Right lobe of liver (tissue), 6 donors: Measurements from ENCODE around the gene RBM4. TPM values are rescaled to one million over a fixed set of nuclear protein-coding genes. Genes with fewer than 3 reads are reported as not detected.

Experiments used
- ATAC-seq, 4 donors: fragments of 200-7000 bp; cut with Tn5 transposase; one replicate each; pipeline ENCODE4 v1.9.1; 2020; ENCODE audit warnings: mild to moderate bottlenecking in 4 of 4, moderate library complexity in 4 of 4
- DNase-seq, 3 donors: peaks; one replicate each; pipeline ENCODE4 v3.0.0-alpha.2; 2020
- H3K27ac ChIP-seq, 3 donors: fragments of 200-600 bp; one replicate each; pipeline ENCODE4 v1.8.0; 2022
- H3K27me3 ChIP-seq, 2 donors: fragments of 200-600 bp; one replicate each; pipeline ENCODE4 v1.8.0; 2022
- H3K36me3 ChIP-seq, 4 donors: fragments of 200-600 bp; sonication (generic) in 1 of 4; one replicate each; pipeline versions ENCODE4 v1.5.1 to v1.8.0; 2017 to 2022; ENCODE audit warnings: control low read depth in 1 of 4
- H3K4me1 ChIP-seq, 4 donors: fragments of 200-600 bp; sonication (generic) in 1 of 4; one replicate each; pipeline versions ENCODE4 v1.5.1 to v1.8.0; 2017 to 2022; ENCODE audit warnings: control low read depth in 1 of 4
- H3K4me3 ChIP-seq, 3 donors: fragments of 200-600 bp; one replicate each; pipeline ENCODE4 v1.8.0; 2022
- H3K9me3 ChIP-seq, 4 donors: fragments of 200-600 bp; sonication (generic) in 1 of 4; one replicate each; pipeline versions ENCODE4 v1.5.1 to v1.8.0; 2017 to 2022; ENCODE audit warnings: control low read depth in 1 of 4
- CTCF ChIP-seq, 4 donors: fragments of 200-600 bp in 3 of 4; fragments of 450-650 bp in 1 of 4; IDR thresholded peaks; one replicate each; pipeline versions ENCODE4 v1.5.1 to v1.8.0; 2016 to 2022; ENCODE audit warnings: antibody characterized with exemption in 4 of 4, mild to moderate bottlenecking in 2 of 4
- POLR2A ChIP-seq: fragments of 450-650 bp; IDR thresholded peaks from one replicate; pipeline ENCODE4 v1.6.1; 2017; ENCODE audit warnings: antibody characterized with exemption, mild to moderate bottlenecking
- WGBS: methylation state at CpG from one replicate; pipeline ENCODE4 v1.1.6; 2018; ENCODE audit warnings: low coverage, low lambda C conversion rate; ENCODE audit not compliant: insufficient coverage; ENCODE audit errors: missing lambda C conversion rate; 5-methylcytosine and 5-hydroxymethylcytosine counted together
- intact Hi-C, 2 donors: fragments of 100-400 bp; cut with DNase I; formaldehyde crosslinking; loops; one replicate each; pipeline versions ENCODE4 v1.11.2 to v1.14.1; 2022
- total RNA-seq, 6 experiments: library from RNA; depleted of rRNA in 2 of 6; stranded (reverse); fragments of >200 nt in 2 of 6; fragmentation: NEBNext Ultra II Directional in 3 of 6; extraction: Animal tissue kit (Norgen Biotek cat#: 25700) in 3 of 6; gene quantifications; one replicate each; pipeline versions ENCODE4 v1.1.0 to v1.2.4, GENCODE V29; 2016 to 2023
- donor health status: DM: no; HTN: yes; CAD: no.
- donor health status: DM: no; HTN: no; CAD: no.
- donor health status: DM: no; HTN: no; CAD: no.
- donor health status: DM: no; HTN: yes; CAD: no.
- donor health status: DM: no; HTN: yes; CAD: no.

RBM4 gene
- total RNA-seq, 6 experiments from 2014 or later = 40.3 to 57.0 (median 48.4) TPM

- no peaks in the 10 kb centered on the region for H3K27me3 ChIP-seq
- ATAC-seq (no peak), DNase-seq (peak in 1 of 3 donors; percentile 49)
- WGBS = 40% methylated on average over 2 of the region's 5 CpGs
- H3K4me3 ChIP-seq = no peak overlapping the region
- H3K4me1 ChIP-seq = peaks cover 0 to 58% (median 9%) of the 10 kb centered on the region in 4 donors
- peaks cover 0 to 4% (median 0%) of the 10 kb centered on the region in 4 donors for H3K36me3 ChIP-seq
- peak overlapping the region in 1 of 3 donors; percentile 20 for H3K27ac ChIP-seq
- intact Hi-C loops = no loop called here
- TF ChIP-seq CTCF (IDR thresholded peaks at IDR 0.05) (no peak), POLR2A (no peak)
- H3K9me3 ChIP-seq = no peaks in the 10 kb centered on the region
These were observed 43.1 kb upstream of the RBM4 start for GRCh38 chr11:66595245-66595904.

- DNase-seq (peak in 2 of 3 donors; percentile 60 to 61), ATAC-seq (peak in 3 of 4 donors; percentile 19 to 30 (median 23))
- intact Hi-C loops = no loop called here
- no peak for TF ChIP-seq POLR2A
- no peak for TF ChIP-seq CTCF (IDR thresholded peaks at IDR 0.05)
- no peak overlapping the region for H3K27ac ChIP-seq
- no peaks in the 10 kb centered on the region for H3K27me3 ChIP-seq
- no CpG with 5 or more reads among the region's 6 CpGs for whole genome bisulfite sequencing
- H3K4me1 ChIP-seq = peaks cover 0 to 68% (median 25%) of the 10 kb centered on the region in 4 donors
- peaks cover 0 to 4% (median 0%) of the 10 kb centered on the region in 4 donors for H3K36me3 ChIP-seq
- no peak overlapping the region for H3K4me3 ChIP-seq
- H3K9me3 ChIP-seq = no peaks in the 10 kb centered on the region
These were observed 39.5 kb upstream of the RBM4 start for GRCh38 chr11:66598993-66599392.

GRCh38 chr11:66600219-66600618 is 38.3 kb upstream of the RBM4 start:
- TF ChIP-seq POLR2A (no peak), CTCF (IDR thresholded peaks at IDR 0.05) (no peak)
- no peak for ATAC-seq
- Histone ChIP-seq H3K27ac (peak overlapping the region in 2 of 3 donors; percentile 69 to 89), H3K36me3 (peaks cover 0 to 4% (median 0%) of the 10 kb centered on the region in 4 donors), H3K9me3 (no peaks in the 10 kb centered on the region), H3K27me3 (no peaks in the 10 kb centered on the region), H3K4me1 (peaks cover 0 to 64% (median 24%) of the 10 kb centered on the region in 4 donors), H3K4me3 (no peak overlapping the region)
- intact Hi-C loops = no loop called here
- 71% methylated on average over 1 of the region's 2 CpGs for WGBS
- no peak for DNase-seq

GRCh38 chr11:66600631-66601233 is 37.8 kb upstream of the RBM4 start:
- H3K9me3 ChIP-seq = no peaks in the 10 kb centered on the region
- no peak for DNase-seq
- intact Hi-C loops = no loop called here
- H3K4me3 ChIP-seq = no peak overlapping the region
- WGBS = 23% methylated on average over 3 of the region's 4 CpGs
- H3K27me3 ChIP-seq = no peaks in the 10 kb centered on the region
- peaks cover 0 to 63% (median 24%) of the 10 kb centered on the region in 4 donors for H3K4me1 ChIP-seq
- peak; percentile 22 to 42 (median 31) for ATAC-seq
- H3K36me3 ChIP-seq = peaks cover 0 to 8% (median 0%) of the 10 kb centered on the region in 4 donors
- TF ChIP-seq POLR2A = no peak
- TF ChIP-seq CTCF (IDR thresholded peaks at IDR 0.05) = no peak
- peak overlapping the region in 2 of 3 donors; percentile 69 to 89 for H3K27ac ChIP-seq
